T47D (cell line): ENCODE results near the gene OR10AD1.

Experiments
- DNase-seq, 2 experiments: peaks; one replicate each; pipeline versions ENCODE4 v3.0.0 to v3.0.0-alpha.2; 2011 to 2012; ENCODE audit warnings: low read depth in 1 of 2, low spot score in 1 of 2
- JUND ChIP-seq: IDR thresholded peaks from 2 replicates; pipeline ENCODE4 v1.6.1; 2012; ENCODE audit warnings: low read depth
- in situ Hi-C: cut with HindIII; loops from 2 replicates; pipeline ENCODE4 v1.10.0; 2016; ENCODE audit warnings: low sequenced_read_pairs, low pct_unique_long_range_greater_than_20kb

Gene OR10AD1

GRCh38 chr12:48201091-48201490 is 2.0 kb downstream of the OR10AD1 start:
- no peak for TF ChIP-seq JUND
- DNase-seq = no peak
- in situ Hi-C loops = no loop called here

GRCh38 chr12:48199774-48200221 is 3.3 kb downstream of the OR10AD1 start:
- in situ Hi-C loops = no loop called here
- no peak for TF ChIP-seq JUND
- DNase-seq = no peak

GRCh38 chr12:48198985-48199384 is 4.1 kb downstream of the OR10AD1 start:
- in situ Hi-C loops = no loop called here
- no peak for TF ChIP-seq JUND
- DNase-seq = no peak

- peak in 1 of 2 experiments; percentile 64 for DNase-seq
- in situ Hi-C loops = no loop called here
- no peak for TF ChIP-seq JUND
Observed at GRCh38 chr12:48198672-48198971, 4.5 kb downstream of the OR10AD1 start.

- TF ChIP-seq JUND = no peak
- in situ Hi-C loops = no loop called here
- peak; percentile 93 to 99 for DNase-seq
Observed at GRCh38 chr12:48197971-48198671, 5.0 kb downstream of the OR10AD1 start.

- TF ChIP-seq JUND = no peak
- in situ Hi-C loops = no loop called here
- DNase-seq = peak in 1 of 2 experiments; percentile 57
Observed at GRCh38 chr12:48197549-48197970, 5.5 kb downstream of the OR10AD1 start.

GRCh38 chr12:48194799-48195201 is 8.3 kb downstream of the OR10AD1 start:
- DNase-seq = no peak
- in situ Hi-C loops = no loop called here
- TF ChIP-seq JUND = no peak

- TF ChIP-seq JUND = no peak
- DNase-seq = no peak
- in situ Hi-C loops = no loop called here
Observed at GRCh38 chr12:48193623-48194022, 9.5 kb downstream of the OR10AD1 start.

- in situ Hi-C loops = no loop called here
- no peak for TF ChIP-seq JUND
- DNase-seq = no peak
Observed at GRCh38 chr12:48192861-48193260, 10.2 kb downstream of the OR10AD1 start.

GRCh38 chr12:48191096-48191495 is 12.0 kb downstream of the OR10AD1 start:
- TF ChIP-seq JUND = no peak
- DNase-seq = no peak
- in situ Hi-C loops = no loop called here

- DNase-seq = peak; percentile 72 to 85
- TF ChIP-seq JUND = no peak
- in situ Hi-C loops = no loop called here
Observed at GRCh38 chr12:48189331-48190125, 13.6 kb downstream of the OR10AD1 start.

- DNase-seq = no peak
- no peak for TF ChIP-seq JUND
- in situ Hi-C loops = no loop called here
Observed at GRCh38 chr12:48187916-48188695, 15.0 kb downstream of the OR10AD1 start.
